PFSK-1 (cell line): ENCODE data around the gene SELENOW.

Experiments
- FOXP2 ChIP-seq: optimal IDR thresholded peaks from 2 replicates; pipeline ENCODE3; 2011; ENCODE audit warnings: borderline replicate concordance, control low read depth, inconsistent platforms; ENCODE audit not compliant: insufficient read depth; ENCODE audit errors: extremely low read length, extremely low read depth
- POLR2AphosphoS5 ChIP-seq: IDR thresholded peaks from 2 replicates; pipeline ENCODE4 v1.6.1; 2012; ENCODE audit warnings: low read depth, mild to moderate bottlenecking, control low read depth, low read length, moderate library complexity
- SIN3A ChIP-seq: IDR thresholded peaks from 2 replicates; pipeline ENCODE4 v1.6.1; 2012; ENCODE audit warnings: mild to moderate bottlenecking, low read length, moderate library complexity, borderline replicate concordance; ENCODE audit not compliant: insufficient read depth
- TAF1 ChIP-seq: IDR thresholded peaks from 2 replicates; pipeline ENCODE4 v1.6.1; 2012; ENCODE audit warnings: low read length, control low read depth, borderline replicate concordance; ENCODE audit not compliant: insufficient read depth
- TF ChIP-seq, protein P1 (sequence below), 2 experiments: IDR thresholded peaks; 2 replicates each; pipeline versions ENCODE4 v1.6.1 to v1.8.0; 2011 to 2012; ENCODE audit warnings: low read depth in 2 of 2, low read length in 2 of 2, control low read depth in 1 of 2, inconsistent platforms in 1 of 2, mild to moderate bottlenecking in 1 of 2, moderate library complexity in 1 of 2; ENCODE audit not compliant: insufficient read depth in 1 of 2

DNA sequence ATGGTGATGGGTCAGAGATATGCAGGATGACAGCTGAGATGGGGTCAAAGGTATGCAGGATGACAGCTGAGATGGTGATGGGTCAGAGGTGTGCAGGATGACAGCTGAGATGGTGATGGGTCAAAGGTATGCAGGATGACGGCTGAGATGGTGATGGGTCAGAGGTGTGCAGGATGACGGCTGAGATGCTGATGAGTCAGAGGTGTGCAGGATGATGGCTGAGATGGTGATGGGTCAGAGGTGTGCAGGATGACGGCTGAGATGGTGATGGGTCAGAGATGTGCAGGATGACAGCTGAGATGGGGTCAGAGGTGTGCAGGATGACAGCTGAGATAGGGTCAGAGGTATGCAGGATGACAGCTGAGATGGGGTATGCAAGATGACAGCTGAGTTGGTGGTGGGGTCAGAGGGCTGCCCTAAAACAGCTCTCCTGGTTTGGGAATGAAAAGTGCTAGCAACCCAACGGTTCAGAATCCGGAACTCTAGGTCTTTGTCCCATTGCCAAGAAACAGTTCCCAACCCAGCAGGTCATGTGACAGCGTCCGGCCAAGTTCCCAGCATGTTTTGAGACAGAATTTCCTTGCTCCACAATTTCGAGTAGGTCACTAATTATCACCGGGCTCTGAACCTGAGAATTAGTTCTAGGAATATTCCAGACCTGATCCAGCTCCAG, 3.2 kb downstream of the SELENOW start:
- TF ChIP-seq POLR2AphosphoS5, result no peak
- TF ChIP-seq TAF1, result no peak
- TF ChIP-seq, protein P1, sequence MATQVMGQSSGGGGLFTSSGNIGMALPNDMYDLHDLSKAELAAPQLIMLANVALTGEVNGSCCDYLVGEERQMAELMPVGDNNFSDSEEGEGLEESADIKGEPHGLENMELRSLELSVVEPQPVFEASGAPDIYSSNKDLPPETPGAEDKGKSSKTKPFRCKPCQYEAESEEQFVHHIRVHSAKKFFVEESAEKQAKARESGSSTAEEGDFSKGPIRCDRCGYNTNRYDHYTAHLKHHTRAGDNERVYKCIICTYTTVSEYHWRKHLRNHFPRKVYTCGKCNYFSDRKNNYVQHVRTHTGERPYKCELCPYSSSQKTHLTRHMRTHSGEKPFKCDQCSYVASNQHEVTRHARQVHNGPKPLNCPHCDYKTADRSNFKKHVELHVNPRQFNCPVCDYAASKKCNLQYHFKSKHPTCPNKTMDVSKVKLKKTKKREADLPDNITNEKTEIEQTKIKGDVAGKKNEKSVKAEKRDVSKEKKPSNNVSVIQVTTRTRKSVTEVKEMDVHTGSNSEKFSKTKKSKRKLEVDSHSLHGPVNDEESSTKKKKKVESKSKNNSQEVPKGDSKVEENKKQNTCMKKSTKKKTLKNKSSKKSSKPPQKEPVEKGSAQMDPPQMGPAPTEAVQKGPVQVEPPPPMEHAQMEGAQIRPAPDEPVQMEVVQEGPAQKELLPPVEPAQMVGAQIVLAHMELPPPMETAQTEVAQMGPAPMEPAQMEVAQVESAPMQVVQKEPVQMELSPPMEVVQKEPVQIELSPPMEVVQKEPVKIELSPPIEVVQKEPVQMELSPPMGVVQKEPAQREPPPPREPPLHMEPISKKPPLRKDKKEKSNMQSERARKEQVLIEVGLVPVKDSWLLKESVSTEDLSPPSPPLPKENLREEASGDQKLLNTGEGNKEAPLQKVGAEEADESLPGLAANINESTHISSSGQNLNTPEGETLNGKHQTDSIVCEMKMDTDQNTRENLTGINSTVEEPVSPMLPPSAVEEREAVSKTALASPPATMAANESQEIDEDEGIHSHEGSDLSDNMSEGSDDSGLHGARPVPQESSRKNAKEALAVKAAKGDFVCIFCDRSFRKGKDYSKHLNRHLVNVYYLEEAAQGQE (IDR thresholded peaks at IDR 0.05; ENCODE audit: insufficient read depth in 1 of 2, low read depth in 2 of 2, low read length in 2 of 2), result no peak
- TF ChIP-seq SIN3A, result no peak
- TF ChIP-seq FOXP2, result no peak
